ENCODE data around the gene CRABP2. TPM values are rescaled to one million over a fixed set of nuclear protein-coding genes. Genes with fewer than 3 reads are reported as not detected.

CRABP2 gene
- total and polyA plus RNA-seq, 2 of the 13 experiments (the other 11 are each of a cell fraction or from before 2014, with no cell fraction given): 0.40 to 0.60 TPM

GRCh38 chr1:156751757-156752481, 46.5 kb upstream of the CRABP2 start (continued):
- TF ChIP-seq ZBTB2 (CRISPR knock-in tag; IDR thresholded peaks at IDR 0.05; ENCODE audit: low read depth) (peak; percentile 84), TARDBP (CRISPR knock-in tag; IDR thresholded peaks at IDR 0.05) (peak; percentile 73; the same call in 1 of the 2 replicates), PRPF4 (IDR thresholded peaks at IDR 0.05; ENCODE audit: low read depth, low read length, poor library complexity, severe bottlenecking) (no peak), ZHX2 (IDR thresholded peaks at IDR 0.05; ENCODE audit: low read depth) (peak; percentile 57; the same call in 1 of the 2 replicates), ZHX2 (CRISPR knock-in tag; IDR thresholded peaks at IDR 0.05; ENCODE audit: borderline replicate concordance) (0 out of 2 replicates have a peak, but pooled peaks have one; percentile 19), ARNTL (CRISPR knock-in tag; IDR thresholded peaks at IDR 0.05) (peak; percentile 70), UBTF (CRISPR knock-in tag; IDR thresholded peaks at IDR 0.05) (peak; percentile 81; the same call in 1 of the 2 replicates), E2F5 (CRISPR knock-in tag; conservative IDR thresholded peaks at IDR 0.05) (peak; percentile 87), RAD51 (IDR thresholded peaks at IDR 0.05; ENCODE audit: borderline replicate concordance) (no peak), HBP1 (CRISPR knock-in tag; IDR thresholded peaks at IDR 0.05; ENCODE audit: low read depth) (peak; percentile 53; the same call in 1 of the 2 replicates), CREB1 (IDR thresholded peaks at IDR 0.05) (peak; percentile 68), CREB1 (CRISPR knock-in tag; IDR thresholded peaks at IDR 0.05) (no peak), GPBP1L1 (CRISPR knock-in tag; IDR thresholded peaks at IDR 0.05) (no peak)
